Esophagus (tissue), 2 donors: ENCODE measurements around the gene DONSON. TPM values are rescaled to one million over a fixed set of nuclear protein-coding genes. Genes with fewer than 3 reads are reported as not detected.

ENCODE experiments used
- H3K27ac ChIP-seq, 2 donors: one replicate each; pipeline ENCODE4 v1.5.1; 2013; ENCODE audit warnings: low read depth in 2 of 2, mild to moderate bottlenecking in 2 of 2, inconsistent platforms in 1 of 2, low read length in 1 of 2, moderate library complexity in 1 of 2
- H3K27me3 ChIP-seq, 2 donors: one replicate each; pipeline ENCODE4 v1.6.1; 2013; ENCODE audit warnings: low read length in 2 of 2, control low read depth in 1 of 2, mild to moderate bottlenecking in 1 of 2; ENCODE audit not compliant: insufficient read depth in 2 of 2, control insufficient read depth in 1 of 2
- H3K36me3 ChIP-seq, 2 donors: one replicate each; pipeline ENCODE4 v1.6.1; 2013; ENCODE audit warnings: low read length in 1 of 2; ENCODE audit not compliant: control insufficient read depth in 2 of 2, insufficient read depth in 2 of 2
- H3K4me1 ChIP-seq, 2 donors: one replicate each; pipeline ENCODE4 v1.6.1; 2013; ENCODE audit warnings: low read length in 1 of 2; ENCODE audit not compliant: control insufficient read depth in 2 of 2, insufficient read depth in 2 of 2
- H3K4me3 ChIP-seq, 2 donors: one replicate each; pipeline ENCODE4 v1.5.1; 2013; ENCODE audit warnings: low read length in 2 of 2, mild to moderate bottlenecking in 2 of 2, low read depth in 1 of 2, moderate library complexity in 1 of 2
- H3K9me3 ChIP-seq, 2 donors: one replicate each; pipeline ENCODE4 v1.6.1; 2013; ENCODE audit warnings: mild to moderate bottlenecking in 2 of 2, low read depth in 1 of 2, low read length in 1 of 2, moderate library complexity in 1 of 2; ENCODE audit not compliant: control insufficient read depth in 2 of 2, insufficient read depth in 1 of 2
- WGBS, 2 donors: extraction: QIAGEN DNeasy Blood & Tissue Kit; methylation state at CpG; one replicate each; pipeline ENCODE4 v1.1.7; 2013; 5-methylcytosine and 5-hydroxymethylcytosine counted together
- polyA plus RNA-seq, 2 donors: library from polyadenylated mRNA; stranded (reverse); fragments of 200-250 nt; gene quantifications; one replicate each; pipeline ENCODE4 v1.2.3, GENCODE V29; 2013
- donor health status: healthy with polysubstance abuse.
- donor health status: Bipolar disorder and iron deficiency.

DONSON gene
- polyA plus RNA-seq, 2 donors, result 10.6 to 17.4 TPM

GRCh38 chr21:33543505-33544129 is 44.9 kb downstream of the DONSON start:
- no peaks in the 10 kb centered on the region for H3K27me3 ChIP-seq
- no peaks in the 10 kb centered on the region for H3K9me3 ChIP-seq
- H3K4me3 ChIP-seq, result peak overlapping the region; percentile 74 to 93
- peak overlapping the region; percentile 98 for H3K27ac ChIP-seq
- H3K4me1 ChIP-seq, result no peaks in the 10 kb centered on the region
- 0 to 1% methylated on average over 26 of the region's 26 CpGs for WGBS, 2 donors
- H3K36me3 ChIP-seq, result no peaks in the 10 kb centered on the region

- H3K27ac ChIP-seq, result peak within 1 kb of the TSS; percentile 100
- no peaks in the 10 kb centered on the region for H3K9me3 ChIP-seq
- no peaks in the 10 kb centered on the region for H3K36me3 ChIP-seq
- no peaks in the 10 kb centered on the region for H3K4me1 ChIP-seq
- H3K27me3 ChIP-seq, result no peaks in the 10 kb centered on the region
- WGBS, 2 donors, result 0 to 1% methylated on average over 56 of the region's 57 CpGs
- H3K4me3 ChIP-seq, result peak within 1 kb of the TSS; percentile 74 to 93
These were observed 45.6 kb downstream of the DONSON start, which contains the start of gene SON for GRCh38 chr21:33542640-33543504. SON (plus strand) TSS chr21:33543038; CDS start chr21:33543093, 55 bp downstream.

DNA sequence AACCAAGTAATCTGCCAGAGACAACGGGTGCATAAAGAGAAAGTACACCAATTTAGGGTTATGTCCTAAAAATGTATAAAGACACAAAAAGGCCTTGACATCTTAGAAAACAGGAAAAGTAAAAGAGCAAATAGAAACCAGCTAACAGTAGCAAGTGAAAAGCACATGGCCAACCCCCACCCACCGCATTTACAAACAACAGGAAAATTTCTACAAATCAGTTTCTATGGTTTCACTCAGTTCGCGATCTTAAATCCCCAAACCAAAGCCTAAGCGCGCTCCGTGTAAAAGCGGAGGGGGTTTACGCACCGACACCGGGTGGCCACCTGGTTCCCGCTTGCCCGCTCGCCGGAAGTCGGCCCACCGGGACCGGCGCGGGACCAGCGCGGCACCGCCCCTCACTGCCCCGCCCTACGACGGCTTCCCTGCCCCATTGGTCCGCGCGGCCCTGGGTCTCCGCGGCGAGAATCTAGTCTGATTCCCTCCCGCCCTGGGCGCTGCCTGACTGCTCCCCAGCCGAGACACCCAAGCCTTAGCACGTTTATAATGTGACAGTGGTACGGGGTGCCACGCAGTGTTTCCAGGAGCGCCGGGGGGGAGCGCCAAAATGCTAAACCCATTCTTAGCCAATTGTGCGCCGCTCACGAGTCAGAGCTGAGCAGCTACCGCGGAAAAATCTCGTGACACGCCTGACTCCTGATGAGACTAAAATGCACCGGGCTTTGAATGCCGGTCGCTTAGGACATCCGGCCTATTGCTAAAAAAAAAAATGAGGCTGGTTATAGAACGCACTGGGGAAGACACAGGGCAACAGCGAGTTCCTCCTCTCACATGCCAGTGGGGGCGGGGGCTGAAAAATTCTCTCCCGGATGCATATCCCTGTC is 46.5 kb downstream of the DONSON start, which contains the start of gene GART:
Gene GART (minus strand): TSS at position 362 of the 884 bp plus-strand sequence. CDS start 2,802 bp downstream, outside the sequence.
- H3K4me1 ChIP-seq, result no peaks in the 10 kb centered on the region
- H3K27me3 ChIP-seq, result no peaks in the 10 kb centered on the region
- 0 to 1% methylated on average over 56 of the region's 56 CpGs for WGBS, 2 donors
- H3K36me3 ChIP-seq, result peaks cover 0 to under 1% of the 10 kb centered on the region in 2 donors
- H3K27ac ChIP-seq, result peak within 1 kb of the TSS; percentile 100
- no peaks in the 10 kb centered on the region for H3K9me3 ChIP-seq
- peak within 1 kb of the TSS; percentile 74 to 93 for H3K4me3 ChIP-seq

DNA sequence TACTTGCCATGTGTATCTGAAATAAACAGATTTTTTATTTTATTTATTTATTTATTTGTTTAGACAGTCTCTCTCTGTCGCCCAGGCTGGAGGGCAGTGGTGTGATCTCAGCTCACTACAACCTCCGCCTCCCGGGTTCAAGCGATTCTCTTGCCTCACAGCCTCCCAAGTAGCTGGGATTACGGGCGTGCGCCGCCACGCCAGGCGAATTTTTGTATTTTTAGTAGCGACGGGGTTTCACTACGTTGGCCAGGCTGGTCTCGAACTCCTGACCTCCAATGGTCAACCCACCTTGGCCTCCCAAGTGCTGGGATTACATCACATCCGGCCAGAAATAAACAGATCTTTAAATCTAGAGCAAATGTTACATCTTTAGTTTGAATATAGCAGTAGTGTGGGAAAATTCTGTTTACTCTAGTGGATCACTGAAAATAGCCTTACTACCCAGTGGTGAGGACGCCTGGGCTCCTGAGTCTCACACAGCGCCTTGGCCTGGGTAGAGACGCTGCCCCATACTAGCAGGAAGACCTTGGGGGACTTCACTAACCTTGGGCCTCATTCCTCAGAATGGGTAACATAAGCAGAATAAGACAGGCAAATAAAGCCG is 47.3 kb downstream of the DONSON start:
- H3K9me3 ChIP-seq, result no peaks in the 10 kb centered on the region
- no peaks in the 10 kb centered on the region for H3K27me3 ChIP-seq
- peak overlapping the region; percentile 80 to 100 for H3K27ac ChIP-seq
- peaks cover 0 to 5% of the 10 kb centered on the region in 2 donors for H3K36me3 ChIP-seq
- H3K4me1 ChIP-seq, result no peaks in the 10 kb centered on the region
- WGBS, 2 donors, result 47 to 48% methylated on average over 19 of the region's 19 CpGs
- H3K4me3 ChIP-seq, result peak overlapping the region; percentile 36 to 93

DNA sequence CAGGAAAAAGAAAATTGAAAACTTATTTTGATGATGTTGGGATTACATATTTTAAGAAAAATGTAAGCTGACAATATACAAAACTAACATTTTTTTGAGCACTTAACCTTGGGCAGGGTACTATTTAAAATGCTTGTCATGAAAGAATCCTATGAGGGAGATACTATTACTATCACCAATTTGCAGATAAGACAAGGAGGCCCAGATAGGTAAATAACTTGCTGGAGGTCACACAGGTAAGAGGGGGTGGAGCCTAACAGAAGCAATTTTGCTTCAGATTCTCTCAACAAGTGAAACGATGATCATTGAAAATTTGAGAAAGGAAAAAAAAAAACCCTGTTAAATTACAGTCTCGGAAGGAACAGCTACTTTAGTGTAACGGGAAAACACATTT is 47.8 kb downstream of the DONSON start:
- Histone ChIP-seq H3K27ac (no peak overlapping the region), H3K36me3 (peaks cover 0 to 5% of the 10 kb centered on the region in 2 donors), H3K27me3 (no peaks in the 10 kb centered on the region), H3K4me3 (peak overlapping the region in 1 of 2 donors; percentile 93), H3K9me3 (no peaks in the 10 kb centered on the region), H3K4me1 (no peaks in the 10 kb centered on the region)
- 51 to 63% methylated on average over 3 of the region's 3 CpGs for WGBS, 2 donors

GRCh38 chr21:33539616-33540015 is 48.9 kb downstream of the DONSON start:
- Histone ChIP-seq H3K4me1 (no peaks in the 10 kb centered on the region), H3K36me3 (peaks cover under 1 to 5% of the 10 kb centered on the region in 2 donors), H3K9me3 (no peaks in the 10 kb centered on the region), H3K4me3 (no peak overlapping the region), H3K27ac (no peak overlapping the region), H3K27me3 (no peaks in the 10 kb centered on the region)
- 77 to 82% methylated on average over 4 of the region's 4 CpGs for WGBS, 2 donors

- no peak overlapping the region for H3K4me3 ChIP-seq
- H3K36me3 ChIP-seq, result peaks cover 5 to 8% of the 10 kb centered on the region in 2 donors
- H3K9me3 ChIP-seq, result no peaks in the 10 kb centered on the region
- no peaks in the 10 kb centered on the region for H3K27me3 ChIP-seq
- no peaks in the 10 kb centered on the region for H3K4me1 ChIP-seq
- WGBS, 2 donors, result 95 to 98% methylated on average over 2 of the region's 2 CpGs
- no peak overlapping the region for H3K27ac ChIP-seq
These were observed 51.3 kb downstream of the DONSON start for GRCh38 chr21:33537212-33537611.

- Histone ChIP-seq H3K4me1 (no peaks in the 10 kb centered on the region), H3K27ac (no peak overlapping the region), H3K9me3 (no peaks in the 10 kb centered on the region), H3K27me3 (no peaks in the 10 kb centered on the region), H3K4me3 (no peak overlapping the region), H3K36me3 (peaks cover 7 to 16% of the 10 kb centered on the region in 2 donors)
- WGBS, 2 donors, result 86 to 90% methylated on average over 3 of the region's 3 CpGs
These were observed 57.5 kb downstream of the DONSON start for GRCh38 chr21:33531007-33531406.
